HG03139 (cell line): ENCODE data around the gene HOXC6.
"Not testable (repeated sequence)": the region's sequence is repeated elsewhere in the genome, so short reads cannot be mapped to it uniquely, and the experiment has no call there.

Experiments used
- ATAC-seq: cut with Tn5 transposase; IDR thresholded peaks from one replicate; pipeline ENCODE4 v1.9.1; 2021; ENCODE audit not compliant: unreplicated experiment

The HOXC6 gene

GRCh38 chr12:54038871-54039414 is 10.7 kb downstream of the HOXC6 start:
- ATAC-seq: no peak

GRCh38 chr12:54039417-54040147 is 11.3 kb downstream of the HOXC6 start:
- ATAC-seq: no peak

- ATAC-seq: no peak
Measured at GRCh38 chr12:54040148-54040494, 11.9 kb downstream of the HOXC6 start.

GRCh38 chr12:54040648-54041047 is 12.4 kb downstream of the HOXC6 start:
- ATAC-seq: no peak

- ATAC-seq: no peak
Measured at GRCh38 chr12:54041097-54041690, 13.0 kb downstream of the HOXC6 start.

GRCh38 chr12:54042033-54042432 is 13.8 kb downstream of the HOXC6 start:
- ATAC-seq: not testable (repeated sequence)

GRCh38 chr12:54042970-54043853 is 15.0 kb downstream of the HOXC6 start:
- ATAC-seq: no peak

GRCh38 chr12:54044425-54045103 is 16.3 kb downstream of the HOXC6 start:
- no peak for ATAC-seq

GRCh38 chr12:54045401-54045800 is 17.2 kb downstream of the HOXC6 start:
- no peak for ATAC-seq

GRCh38 chr12:54045868-54046521 is 17.8 kb downstream of the HOXC6 start:
- no peak for ATAC-seq

- ATAC-seq: no peak
Measured at GRCh38 chr12:54046809-54047159, 18.5 kb downstream of the HOXC6 start.

GRCh38 chr12:54047160-54047963 is 19.1 kb downstream of the HOXC6 start:
- ATAC-seq: no peak

GRCh38 chr12:54047964-54048303 is 19.7 kb downstream of the HOXC6 start:
- no peak for ATAC-seq

GRCh38 chr12:54048406-54049093 is 20.3 kb downstream of the HOXC6 start:
- ATAC-seq: no peak

- ATAC-seq: no peak
Measured at GRCh38 chr12:54049108-54049507, 20.9 kb downstream of the HOXC6 start.

GRCh38 chr12:54050482-54050810 is 22.2 kb downstream of the HOXC6 start:
- ATAC-seq: no peak

GRCh38 chr12:54051026-54051842 is 23.0 kb downstream of the HOXC6 start:
- ATAC-seq: no peak

GRCh38 chr12:54051874-54052437 is 23.7 kb downstream of the HOXC6 start:
- no peak for ATAC-seq
